Neural progenitor cell (in vitro differentiated cells): ENCODE results near the gene ASAP2. TPM values are rescaled to one million over a fixed set of nuclear protein-coding genes. Genes with fewer than 3 reads are reported as not detected.

Experiments used
- DNase-seq: peaks from one replicate; pipeline ENCODE4 v3.0.0-alpha.2; 2016; ENCODE audit warnings: low spot score
- H2AFZ ChIP-seq: fragments of 200-600 bp; sonication (generic); replicated peaks from 2 replicates; pipeline ENCODE4 v1.6.1; 2016; ENCODE audit warnings: antibody characterized with exemption
- H3F3A ChIP-seq: fragments of 200-600 bp; sonication (generic); 2 replicates; pipeline ENCODE4 v1.6.1; 2016; ENCODE audit warnings: antibody characterized with exemption, low read depth
- H3K27ac ChIP-seq: fragments of 200-600 bp; sonication (generic); 2 replicates; pipeline ENCODE4 v1.5.1; 2016; ENCODE audit warnings: mild to moderate bottlenecking
- H3K27me3 ChIP-seq: fragments of 200-600 bp; sonication (generic); 2 replicates; pipeline ENCODE4 v1.6.1; 2016; ENCODE audit warnings: mild to moderate bottlenecking, moderate library complexity
- H3K36me3 ChIP-seq: fragments of 200-600 bp; sonication (generic); 2 replicates; pipeline ENCODE4 v1.5.1; 2016
- H3K4me1 ChIP-seq: fragments of 200-600 bp; sonication (generic); 2 replicates; pipeline ENCODE4 v1.6.1; 2016; ENCODE audit warnings: mixed run types
- H3K4me2 ChIP-seq: fragments of 200-600 bp; sonication (generic); 2 replicates; pipeline ENCODE4 v1.6.1; 2016
- H3K4me3 ChIP-seq: fragments of 200-600 bp; sonication (generic); 2 replicates; pipeline ENCODE4 v1.5.1; 2016
- H3K79me2 ChIP-seq: fragments of 200-600 bp; sonication (generic); 2 replicates; pipeline ENCODE4 v1.6.1; 2016; ENCODE audit warnings: low read depth
- H3K9ac ChIP-seq: fragments of 200-600 bp; sonication (generic); 2 replicates; pipeline ENCODE4 v1.6.1; 2016
- H3K9me3 ChIP-seq: fragments of 200-600 bp; sonication (generic); 2 replicates; pipeline ENCODE4 v1.5.1; 2016; ENCODE audit warnings: low read depth
- H4K20me1 ChIP-seq: fragments of 200-600 bp; sonication (generic); 2 replicates; pipeline ENCODE4 v1.6.1; 2016; ENCODE audit warnings: low read depth
- H3K27ac Mint-ChIP-seq: 3 replicates; pipeline ENCODE4 v1.8.0; 2021; ENCODE audit warnings: mixed read lengths
- H3K27me3 Mint-ChIP-seq: 2 replicates; pipeline ENCODE4 v1.8.0; 2022; ENCODE audit warnings: low read depth, mild to moderate bottlenecking, inconsistent platforms, moderate library complexity, mixed read lengths; ENCODE audit not compliant: insufficient read depth
- H3K36me3 Mint-ChIP-seq: 3 replicates; pipeline ENCODE4 v1.8.0; 2021; ENCODE audit warnings: mixed read lengths
- H3K4me1 Mint-ChIP-seq: 3 replicates; pipeline ENCODE4 v1.8.0; 2021; ENCODE audit warnings: mixed read lengths
- H3K4me3 Mint-ChIP-seq: 3 replicates; pipeline ENCODE4 v1.8.0; 2021; ENCODE audit warnings: mild to moderate bottlenecking, moderate library complexity, mixed read lengths
- H3K9me3 Mint-ChIP-seq: 3 replicates; pipeline ENCODE4 v1.8.0; 2020; ENCODE audit warnings: mixed read lengths
- CTCF ChIP-seq: fragments of 200-600 bp; sonication (generic); IDR thresholded peaks from 2 replicates; pipeline ENCODE4 v1.5.1; 2017; ENCODE audit warnings: antibody characterized with exemption, mild to moderate bottlenecking
- EZH2 ChIP-seq: fragments of 200-600 bp; sonication (generic); IDR thresholded peaks from 2 replicates; pipeline ENCODE4 v1.6.1; 2017; ENCODE audit warnings: antibody characterized with exemption, mild to moderate bottlenecking, moderate library complexity
- EZH2phosphoT487 ChIP-seq: fragments of 200-600 bp; sonication (generic); IDR thresholded peaks from 2 replicates; pipeline ENCODE4 v1.6.1; 2017; ENCODE audit warnings: antibody characterized with exemption
- total RNA-seq: library from RNA; depleted of rRNA; stranded (reverse); fragments of >200 nt; gene quantifications from 2 replicates; pipeline ENCODE4 v1.2.3, GENCODE V29; 2015; ENCODE audit warnings: low replicate concordance

ASAP2 gene
- total RNA-seq, 1 donor from 2014 or later: 31.7 TPM

GRCh38 chr2:9306911-9307310 is 100.3 kb downstream of the ASAP2 start:
- Mint-ChIP-seq H3K9me3 (no peaks in the 10 kb centered on the region), H3K36me3 (peaks cover 3% of the 10 kb centered on the region), H3K27me3 (no peaks in the 10 kb centered on the region), H3K4me1 (peaks cover 15% of the 10 kb centered on the region), H3K4me3 (no peak overlapping the region), H3K27ac (no peak overlapping the region)
- Histone ChIP-seq H3K4me2 (no peak overlapping the region), H3K27ac (no peak overlapping the region), H3F3A (no peaks in the 10 kb centered on the region), H3K27me3 (no peaks in the 10 kb centered on the region), H3K9ac (no peak overlapping the region), H2AFZ (no peak overlapping the region), H3K9me3 (no peaks in the 10 kb centered on the region), H3K4me1 (no peaks in the 10 kb centered on the region), H3K4me3 (no peak overlapping the region), H3K36me3 (no peaks in the 10 kb centered on the region), H3K79me2 (no peaks in the 10 kb centered on the region), H4K20me1 (peaks cover 39% of the 10 kb centered on the region)
- TF ChIP-seq EZH2 (no peak), CTCF (no peak), EZH2phosphoT487 (no peak)
- no peak for DNase-seq

DNA sequence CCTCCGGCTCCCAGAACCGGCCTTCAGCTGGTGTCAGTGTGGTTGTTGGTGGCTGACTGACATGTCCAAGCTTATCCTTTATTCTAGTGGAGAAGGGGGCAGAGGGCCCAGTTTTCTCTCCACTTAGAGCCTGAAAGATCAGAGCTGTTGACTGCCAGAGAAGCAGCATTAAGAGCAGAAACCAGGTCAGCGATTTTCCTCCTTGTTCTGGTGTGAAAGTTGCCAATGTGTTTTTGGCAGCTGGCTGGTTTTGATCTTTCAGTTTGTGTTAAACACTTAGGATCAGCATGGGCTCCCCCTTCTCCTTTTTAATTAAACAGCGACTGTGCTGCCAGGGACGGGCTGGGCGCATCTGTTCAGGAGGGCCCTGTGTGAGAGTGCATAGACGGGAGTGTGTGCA is 100.9 kb downstream of the ASAP2 start:
- no peaks in the 10 kb centered on the region for H3K9me3 ChIP-seq
- H3K9me3 Mint-ChIP-seq: no peaks in the 10 kb centered on the region

GRCh38 chr2:9308186-9308955 is 101.8 kb downstream of the ASAP2 start:
- Histone ChIP-seq H3F3A (no peaks in the 10 kb centered on the region), H4K20me1 (peaks cover 39% of the 10 kb centered on the region), H3K4me3 (no peak overlapping the region), H3K9ac (no peak overlapping the region), H3K4me2 (no peak overlapping the region), H3K27ac (no peak overlapping the region), H3K4me1 (no peaks in the 10 kb centered on the region), H2AFZ (no peak overlapping the region), H3K36me3 (no peaks in the 10 kb centered on the region), H3K9me3 (no peaks in the 10 kb centered on the region), H3K79me2 (no peaks in the 10 kb centered on the region), H3K27me3 (no peaks in the 10 kb centered on the region)
- no peak for TF ChIP-seq CTCF
- no peak for TF ChIP-seq EZH2phosphoT487
- TF ChIP-seq EZH2: no peak
- Mint-ChIP-seq H3K9me3 (no peaks in the 10 kb centered on the region), H3K4me3 (no peak overlapping the region), H3K27me3 (no peaks in the 10 kb centered on the region), H3K4me1 (peaks cover 15% of the 10 kb centered on the region), H3K27ac (no peak overlapping the region), H3K36me3 (peaks cover 6% of the 10 kb centered on the region)
- no peak for DNase-seq

More for the DNA sequence above, 100.9 kb downstream of the ASAP2 start:
- no peak overlapping the region for H3K9ac ChIP-seq
- H3K36me3 ChIP-seq: no peaks in the 10 kb centered on the region
- TF ChIP-seq EZH2phosphoT487 (no peak), EZH2 (no peak), CTCF (no peak)
- no peak overlapping the region for H3K4me3 ChIP-seq
- Mint-ChIP-seq H3K27me3 (no peaks in the 10 kb centered on the region), H3K27ac (peak overlapping the region; percentile 57), H3K4me1 (peaks cover 15% of the 10 kb centered on the region), H3K36me3 (peaks cover 3% of the 10 kb centered on the region), H3K4me3 (no peak overlapping the region)
- no peak overlapping the region for H2AFZ ChIP-seq
- peaks cover 39% of the 10 kb centered on the region for H4K20me1 ChIP-seq
- H3K27ac ChIP-seq: no peak overlapping the region
- no peaks in the 10 kb centered on the region for H3K27me3 ChIP-seq
- no peaks in the 10 kb centered on the region for H3K79me2 ChIP-seq
- no peak overlapping the region for H3K4me2 ChIP-seq
- no peaks in the 10 kb centered on the region for H3F3A ChIP-seq
- no peaks in the 10 kb centered on the region for H3K4me1 ChIP-seq
- DNase-seq: no peak
